GM19240 (cell line): ENCODE measurements around the gene RASA3.
A peak's percentile ranks its signal among the peaks of the same experiment; 100 is the strongest.

Experiments
- DNase-seq: peaks from one replicate; pipeline ENCODE4 v3.0.0; 2011; ENCODE audit warnings: low spot score; ENCODE audit not compliant: insufficient read length

The RASA3 gene

GRCh38 chr13:114037674-114038073 is 94.7 kb downstream of the RASA3 start:
- DNase-seq: no peak

GRCh38 chr13:114035583-114036531 is 96.6 kb downstream of the RASA3 start:
- DNase-seq: no peak

GRCh38 chr13:114035186-114035582 is 97.2 kb downstream of the RASA3 start:
- no peak for DNase-seq

- DNase-seq: no peak
Observed at GRCh38 chr13:114034481-114034891, 97.9 kb downstream of the RASA3 start.

DNA sequence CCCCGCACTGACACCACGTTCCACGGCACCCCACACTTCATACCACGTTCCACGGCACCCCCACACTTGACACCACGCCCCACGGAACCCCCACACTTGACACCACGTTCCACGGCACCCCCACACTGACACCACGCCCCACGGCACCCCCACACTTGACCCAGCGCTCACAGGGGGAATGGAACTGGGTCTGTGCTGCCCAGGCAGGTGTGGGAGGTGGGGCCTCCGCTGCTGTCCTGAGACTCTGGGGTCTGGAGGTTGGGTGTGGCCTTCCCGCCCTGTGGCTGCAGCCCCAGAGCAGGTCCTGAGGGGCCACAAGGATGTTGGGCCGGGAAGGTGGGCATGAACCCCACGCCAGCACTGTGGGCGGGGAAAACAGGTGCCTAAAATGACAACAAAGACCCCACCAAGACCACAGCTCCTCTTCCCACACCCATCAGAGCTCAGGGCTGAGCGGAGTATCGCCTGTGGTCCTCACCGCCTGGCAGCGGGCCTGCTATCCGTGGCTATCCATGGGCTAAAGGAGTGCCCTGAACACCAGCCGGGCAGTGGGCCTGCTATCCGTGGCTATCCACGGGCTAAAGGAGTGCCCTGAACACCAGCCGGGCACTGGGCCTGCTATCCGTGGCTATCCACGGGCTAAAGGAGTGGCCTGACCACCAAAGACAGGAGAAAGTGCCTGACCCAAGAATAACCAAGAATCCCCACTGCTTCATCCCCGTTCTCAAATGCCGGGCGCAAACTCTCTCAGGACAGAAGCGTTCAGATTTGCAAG is 98.7 kb downstream of the RASA3 start:
- DNase-seq: no peak

DNA sequence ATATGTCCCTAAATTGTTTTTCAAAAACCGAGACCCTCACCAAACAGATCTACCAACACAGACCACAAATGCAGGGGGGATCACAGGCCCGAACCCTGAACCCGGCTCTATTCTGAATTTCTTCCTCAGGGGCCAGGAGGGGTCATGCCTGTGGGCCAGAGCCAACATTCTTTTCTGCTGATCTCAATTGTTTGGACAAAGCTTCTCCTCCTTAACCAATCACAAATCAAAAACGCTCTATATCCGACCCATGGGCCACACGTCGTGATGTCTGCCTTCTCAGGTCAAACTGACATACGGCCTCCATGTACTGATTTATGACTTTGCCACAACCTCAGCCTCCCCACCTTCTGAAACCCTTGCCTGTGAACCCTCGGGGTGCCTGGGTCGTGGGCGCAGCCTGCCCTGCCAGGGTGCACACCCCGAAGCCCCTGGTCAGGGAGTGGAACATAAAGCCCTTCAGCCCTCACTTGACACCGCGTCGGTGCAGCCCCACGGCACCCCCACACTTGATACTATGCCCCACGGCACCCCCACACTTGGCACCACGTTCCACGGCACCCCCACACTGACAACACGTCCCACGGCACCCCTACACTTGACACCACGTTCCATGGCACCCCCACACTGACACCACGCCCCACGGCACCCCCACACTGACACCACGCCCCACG is 100.2 kb downstream of the RASA3 start:
- no peak for DNase-seq

- no peak for DNase-seq
Observed at GRCh38 chr13:114031631-114032030, 100.8 kb downstream of the RASA3 start.

- no peak for DNase-seq
Observed at GRCh38 chr13:114030666-114031610, 101.5 kb downstream of the RASA3 start.

DNA sequence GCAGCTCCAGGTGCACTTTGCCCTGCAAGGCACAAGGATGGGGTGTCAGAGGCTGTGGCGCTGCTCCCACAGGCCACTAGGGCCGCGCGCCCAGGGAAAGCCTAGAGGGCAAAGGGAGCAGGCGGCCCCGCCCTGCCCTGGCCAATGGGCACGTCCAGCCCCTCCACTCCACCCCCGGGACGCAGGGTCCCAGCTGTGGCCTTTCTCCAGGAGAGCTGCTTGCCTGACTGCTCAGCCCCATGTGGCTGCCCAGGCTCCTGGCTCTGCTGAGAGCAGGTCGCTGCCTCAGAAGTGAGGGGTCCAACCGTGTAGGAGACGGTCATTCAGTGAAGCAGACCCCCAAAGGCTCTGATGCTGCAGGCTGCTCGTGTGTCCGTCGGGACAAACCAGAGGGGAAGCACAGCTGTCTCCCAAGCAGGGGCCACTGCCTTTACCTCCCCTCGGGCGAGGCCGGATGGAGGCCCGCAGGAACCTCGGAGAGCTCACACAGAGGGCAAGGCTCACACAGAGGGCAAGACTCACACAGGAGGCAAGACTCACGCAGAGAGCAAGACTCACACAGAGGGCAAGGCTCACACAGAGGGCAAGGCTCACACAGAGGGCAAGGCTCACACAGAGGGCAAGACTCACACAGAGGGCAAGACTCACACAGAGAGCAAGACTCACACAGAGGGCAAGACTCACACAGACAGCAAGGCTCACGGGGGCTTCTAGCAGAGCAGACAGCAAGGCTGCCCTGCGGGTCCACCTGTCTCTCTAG is 102.4 kb downstream of the RASA3 start:
- no peak for DNase-seq

DNA sequence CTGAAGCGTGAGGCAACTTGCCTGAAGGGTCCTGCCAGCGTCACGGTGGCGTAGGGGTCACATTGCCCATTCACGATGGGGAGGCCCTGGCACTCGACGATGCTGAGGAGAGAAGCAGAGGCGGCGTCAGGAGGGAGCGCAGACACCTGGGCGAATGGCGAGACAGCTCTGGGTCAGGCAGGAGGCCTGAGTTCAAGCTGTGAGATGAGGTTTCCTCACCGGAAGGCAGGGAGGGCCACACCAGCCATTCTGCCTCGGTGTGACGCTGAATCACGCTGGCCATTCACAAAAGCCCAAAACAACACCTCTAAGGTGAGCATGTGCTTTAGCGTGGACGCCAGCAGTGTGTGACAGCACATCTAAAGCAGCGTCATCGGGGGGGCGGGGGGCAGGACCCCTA is 104.6 kb downstream of the RASA3 start:
- no peak for DNase-seq

DNA sequence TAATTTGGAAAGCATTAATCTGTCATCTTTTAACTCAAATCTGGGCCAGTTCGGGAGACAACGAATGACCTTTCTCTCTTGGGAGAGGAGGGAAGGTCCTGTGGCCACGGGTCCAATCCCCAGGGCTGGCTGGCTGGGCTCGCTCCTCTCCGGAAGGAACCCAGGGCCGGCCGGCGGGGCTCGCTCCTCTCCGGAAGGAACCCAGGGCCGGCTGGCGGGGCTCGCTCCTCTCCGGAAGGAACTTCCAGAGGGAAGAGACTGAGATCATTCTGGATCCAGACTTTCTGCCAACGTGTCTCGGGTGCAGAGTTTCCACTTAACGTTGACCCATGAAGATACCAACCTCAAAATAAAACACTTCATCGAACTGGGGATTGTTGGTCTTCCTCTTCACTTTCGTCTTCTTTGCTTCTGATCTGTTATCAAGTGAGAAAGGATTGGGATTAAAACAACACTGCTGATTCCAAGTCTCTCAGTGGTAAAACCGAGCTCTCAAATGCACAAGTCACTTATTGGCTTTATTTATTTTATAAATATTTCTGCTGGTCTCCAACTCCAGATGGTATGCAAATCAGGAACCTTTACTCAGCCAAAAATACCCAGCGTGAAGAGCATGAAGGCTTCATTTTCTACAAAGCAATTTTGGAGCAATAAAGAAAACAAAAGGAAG is 105.2 kb downstream of the RASA3 start:
- no peak for DNase-seq

DNA sequence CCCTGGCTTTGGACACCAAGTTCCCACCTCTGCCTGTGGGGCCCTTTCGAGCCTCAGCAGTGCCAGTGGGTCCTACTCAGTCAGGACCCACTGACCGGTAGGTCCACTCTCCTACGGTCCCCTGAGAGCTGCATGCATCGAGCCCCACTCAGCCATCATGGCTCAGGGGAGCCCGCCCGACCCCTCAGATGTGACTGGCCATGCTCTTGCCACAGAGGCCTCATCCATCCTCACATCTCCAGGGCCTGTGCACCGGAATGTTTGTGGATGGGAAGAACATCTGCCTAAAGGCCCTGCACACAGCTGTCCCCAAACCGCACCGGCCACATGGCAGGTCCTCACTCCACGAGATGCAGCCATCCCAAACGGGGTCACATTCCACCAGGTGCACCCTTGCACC is 105.9 kb downstream of the RASA3 start:
- DNase-seq: no peak

- no peak for DNase-seq
Observed at GRCh38 chr13:114025714-114026431, 106.5 kb downstream of the RASA3 start.

GRCh38 chr13:114025405-114025713 is 107.1 kb downstream of the RASA3 start:
- no peak for DNase-seq

DNA sequence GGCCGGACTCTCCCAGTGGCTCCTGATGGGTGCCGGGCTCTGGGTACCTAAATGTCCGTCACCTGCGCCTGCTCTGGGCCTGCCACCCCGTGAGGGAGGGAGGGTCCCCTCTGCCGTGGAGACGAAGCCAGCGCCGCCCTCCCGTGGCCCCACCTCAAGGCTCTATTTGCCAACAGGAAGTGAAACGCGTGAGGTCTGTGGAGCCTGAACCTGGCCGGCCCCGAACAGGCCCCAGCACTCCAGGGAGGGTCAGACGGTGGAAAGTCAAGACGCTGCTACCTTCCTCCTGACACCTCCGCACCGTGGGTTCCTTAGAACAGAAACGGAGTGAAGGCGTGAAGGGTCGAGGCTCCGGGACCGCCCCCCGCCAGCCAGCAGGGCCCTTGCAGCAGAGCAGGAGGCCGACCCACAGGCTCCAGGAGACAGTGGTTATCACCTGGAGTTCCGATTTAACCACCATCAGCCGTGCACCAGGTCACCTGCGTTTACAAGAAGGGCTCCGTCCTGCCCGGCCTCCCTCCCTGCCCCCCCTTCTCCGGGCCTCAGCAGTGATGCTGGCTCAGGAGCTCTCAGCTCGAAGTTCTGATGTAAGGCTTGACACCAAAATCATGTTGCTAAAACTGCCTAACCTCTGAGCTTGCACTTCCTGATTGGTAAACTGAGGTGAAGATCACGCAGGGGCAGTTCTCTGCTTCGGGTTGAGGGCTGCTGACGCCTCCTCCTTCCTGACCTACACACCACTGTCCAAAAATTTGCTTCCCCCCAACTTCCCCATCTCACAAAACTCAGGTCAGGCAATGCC is 107.6 kb downstream of the RASA3 start:
- DNase-seq: peak; percentile 67

GRCh38 chr13:114023716-114024602 is 108.5 kb downstream of the RASA3 start:
- DNase-seq: no peak

- DNase-seq: no peak
Observed at GRCh38 chr13:114022876-114023275, 109.5 kb downstream of the RASA3 start.
